Activated CD4-positive, alpha-beta T cell treated with anti-CD3 and anti-CD28 coated beads, Interleukin-2, amount 50 U/mL, for 16 hours (primary cell): ENCODE data around the gene PRSS36.
"Not testable (repeated sequence)": the region's sequence is repeated elsewhere in the genome, so short reads cannot be mapped to it uniquely, and the experiment has no call there.

Experiments used
- DNase-seq: peaks from one replicate; pipeline ENCODE4 v3.0.0-alpha.2; 2020

PRSS36 gene

DNA sequence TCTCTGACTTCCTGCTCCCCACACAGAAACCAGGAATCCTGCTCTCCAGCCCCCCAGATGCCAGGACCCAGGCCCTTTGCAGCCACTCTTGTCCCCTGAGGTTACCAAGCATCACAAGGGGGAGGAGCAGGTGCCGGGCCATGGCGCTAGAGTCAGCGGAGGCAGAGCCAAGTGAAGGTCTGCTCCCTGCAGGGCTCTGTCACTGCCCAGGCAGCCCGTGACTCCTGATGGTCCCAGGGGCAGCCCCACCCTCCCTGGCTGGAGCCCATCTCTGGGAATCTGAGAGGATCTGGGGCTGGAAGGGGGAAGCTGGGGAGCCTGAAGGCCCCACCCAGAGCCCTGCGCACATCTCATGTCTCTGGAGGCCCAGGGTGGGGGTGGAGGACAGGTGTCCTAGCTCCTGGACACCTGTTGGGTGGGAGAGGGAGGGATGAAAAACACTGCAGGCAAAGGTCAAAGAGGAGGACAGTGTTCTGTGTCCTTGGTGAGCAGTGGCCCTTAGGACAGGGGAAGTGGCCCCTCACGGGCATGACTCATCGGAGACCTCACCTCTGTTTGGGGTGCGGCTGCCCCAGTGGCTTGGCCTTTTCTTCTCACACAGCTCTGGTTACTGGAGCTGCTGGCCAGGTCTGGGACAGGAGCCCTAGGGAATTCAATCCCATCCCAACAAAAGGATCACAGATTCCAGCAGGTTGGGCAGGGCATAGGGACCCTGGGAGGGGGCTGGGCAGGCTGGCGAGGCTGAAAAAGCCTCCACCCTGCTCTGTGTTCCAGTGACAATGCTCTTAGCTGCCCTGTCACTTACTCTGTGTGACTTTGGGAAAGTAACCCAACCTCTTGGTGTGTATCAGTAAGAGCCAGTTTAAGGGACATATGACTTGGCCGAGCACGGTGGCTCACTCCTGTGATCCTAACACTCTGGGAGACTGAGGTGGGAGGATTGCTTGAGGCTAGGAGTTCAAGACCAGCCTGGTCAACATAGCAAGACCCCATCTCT lies at the start of gene PRSS36:
Gene PRSS36 (minus strand): TSS at position 173 of the 997 bp plus-strand sequence. CDS start 31 bp downstream, at position 142.
- no peak for DNase-seq

- no peak for DNase-seq
Observed at GRCh38 chr16:31199430-31200041, 49.7 kb upstream of the PRSS36 start.

GRCh38 chr16:31198207-31198882 lies 48.5 kb upstream of the PRSS36 start:
- no peak for DNase-seq

DNA sequence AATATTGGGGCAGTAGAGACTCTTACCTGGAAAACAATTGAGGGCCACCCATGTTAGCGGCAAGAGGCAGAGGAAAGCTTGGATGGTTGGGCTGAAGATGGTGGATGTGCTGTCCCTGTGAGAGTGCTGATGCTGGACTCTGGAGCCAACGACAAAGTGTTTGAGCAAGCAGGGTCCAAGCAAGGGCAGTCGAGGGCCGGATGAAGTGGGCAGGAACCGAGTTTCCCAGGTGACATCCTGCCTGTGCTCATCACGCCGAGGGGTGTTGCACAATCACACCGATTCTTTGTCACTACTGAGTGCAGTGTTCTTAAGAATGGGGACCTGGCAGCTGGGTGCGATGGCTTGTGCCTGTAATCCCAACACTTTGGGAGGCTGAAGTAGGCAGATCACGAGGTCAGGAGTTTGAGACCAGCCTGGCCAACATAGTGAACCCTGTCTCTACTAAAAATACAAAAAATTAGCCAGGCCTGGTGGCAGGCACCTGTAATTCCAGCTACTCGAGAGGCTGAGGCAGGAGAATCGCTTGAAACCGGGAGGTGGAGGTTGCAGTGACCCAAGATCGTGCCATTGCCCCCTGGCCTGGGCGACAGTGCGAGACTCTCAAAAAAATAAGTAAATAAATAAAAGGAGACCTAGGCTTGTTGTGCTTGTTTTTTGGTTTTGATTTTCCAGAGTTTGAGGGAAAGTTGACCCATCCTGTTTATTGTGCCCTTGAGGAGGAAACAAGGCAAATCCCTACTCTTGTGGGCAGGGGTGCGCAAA lies 46.6 kb upstream of the PRSS36 start:
- no peak for DNase-seq

- DNase-seq = not testable (repeated sequence)
Observed at GRCh38 chr16:31195861-31196260, 46.0 kb upstream of the PRSS36 start.

DNA sequence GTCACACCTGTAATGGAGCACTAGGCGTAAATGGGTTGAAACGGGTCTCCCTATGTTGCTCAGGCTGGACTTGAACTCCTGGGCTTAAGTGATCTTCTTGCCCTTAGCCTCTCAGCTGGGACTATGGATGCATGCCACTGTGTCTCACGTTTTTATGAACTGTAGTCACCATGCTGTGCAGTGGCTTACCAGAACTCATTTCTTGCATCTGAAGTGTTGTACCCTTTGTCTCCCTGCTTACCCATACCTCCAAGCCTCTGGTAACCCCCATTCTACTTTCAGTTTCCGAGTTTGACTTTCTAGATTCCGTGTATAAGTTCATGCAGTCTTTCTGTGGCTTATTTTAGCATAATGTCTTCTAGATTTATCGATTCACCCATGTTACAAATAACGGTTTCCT lies 45.0 kb upstream of the PRSS36 start:
- DNase-seq = no peak

DNA sequence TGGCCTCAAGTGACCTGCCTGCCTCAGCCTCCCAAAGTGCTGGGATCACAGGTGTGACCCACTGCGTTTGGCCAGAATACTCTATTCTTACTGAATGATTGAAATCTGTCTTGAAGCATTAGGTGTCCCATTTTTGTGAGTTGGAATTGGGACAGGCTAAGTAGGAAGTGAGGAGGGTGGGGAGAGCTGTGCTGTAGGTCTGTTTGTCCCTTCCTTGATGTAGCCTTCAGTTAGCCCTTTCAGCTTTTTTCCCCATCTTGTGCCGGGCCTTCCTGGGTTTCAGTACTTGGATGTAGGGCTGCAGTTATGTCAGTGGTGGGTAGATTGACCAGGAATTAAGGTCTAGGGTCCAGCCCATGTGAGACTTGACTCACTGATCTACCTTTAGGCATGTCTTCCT lies 44.0 kb upstream of the PRSS36 start:
- no peak for DNase-seq

GRCh38 chr16:31192856-31193642 lies 43.2 kb upstream of the PRSS36 start:
- DNase-seq = no peak

GRCh38 chr16:31191697-31192428 lies 42.0 kb upstream of the PRSS36 start:
- no peak for DNase-seq

DNA sequence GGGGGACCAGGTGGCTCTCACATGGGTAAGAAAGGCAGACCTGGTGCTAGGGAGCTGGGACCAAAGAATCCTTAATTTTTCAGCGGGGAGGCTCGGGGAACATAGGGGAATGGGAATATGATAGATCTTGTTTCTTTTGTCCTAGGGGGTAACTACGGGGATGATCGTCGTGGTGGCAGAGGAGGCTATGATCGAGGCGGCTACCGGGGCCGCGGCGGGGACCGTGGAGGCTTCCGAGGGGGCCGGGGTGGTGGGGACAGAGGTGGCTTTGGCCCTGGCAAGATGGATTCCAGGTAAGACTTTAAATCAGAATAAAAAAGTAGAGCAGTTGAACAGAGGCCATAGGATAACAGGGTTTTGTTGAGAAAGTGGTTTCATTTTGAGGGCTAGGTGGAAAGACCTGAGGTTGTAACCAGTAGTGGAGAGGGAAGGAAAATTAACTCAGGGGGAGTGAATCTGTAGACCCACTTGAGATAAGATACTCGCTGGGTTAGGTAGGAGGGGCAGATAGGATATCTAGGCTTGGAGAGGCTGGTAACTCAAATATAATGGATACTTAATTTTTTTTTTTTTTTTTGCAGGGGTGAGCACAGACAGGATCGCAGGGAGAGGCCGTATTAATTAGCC lies 41.1 kb upstream of the PRSS36 start:
- no peak for DNase-seq

- no peak for DNase-seq
Observed at GRCh38 chr16:31190061-31190460, 40.2 kb upstream of the PRSS36 start.

DNA sequence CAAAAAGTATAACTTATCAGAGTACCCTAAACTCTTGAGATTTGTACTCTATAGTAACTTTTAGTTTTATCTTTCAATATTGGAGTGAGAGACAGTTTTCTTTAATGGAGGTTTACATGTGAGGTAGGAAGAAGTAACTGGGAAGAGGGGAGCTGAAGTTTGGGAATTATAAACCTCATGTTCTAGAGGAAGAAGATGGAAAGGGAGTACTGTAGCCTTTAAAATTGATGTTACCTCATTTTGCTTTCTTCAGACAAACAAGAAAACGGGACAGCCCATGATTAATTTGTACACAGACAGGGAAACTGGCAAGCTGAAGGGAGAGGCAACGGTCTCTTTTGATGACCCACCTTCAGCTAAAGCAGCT lies 39.5 kb upstream of the PRSS36 start:
- DNase-seq = no peak

- DNase-seq = no peak
Observed at GRCh38 chr16:31188450-31189411, 38.9 kb upstream of the PRSS36 start.

DNA sequence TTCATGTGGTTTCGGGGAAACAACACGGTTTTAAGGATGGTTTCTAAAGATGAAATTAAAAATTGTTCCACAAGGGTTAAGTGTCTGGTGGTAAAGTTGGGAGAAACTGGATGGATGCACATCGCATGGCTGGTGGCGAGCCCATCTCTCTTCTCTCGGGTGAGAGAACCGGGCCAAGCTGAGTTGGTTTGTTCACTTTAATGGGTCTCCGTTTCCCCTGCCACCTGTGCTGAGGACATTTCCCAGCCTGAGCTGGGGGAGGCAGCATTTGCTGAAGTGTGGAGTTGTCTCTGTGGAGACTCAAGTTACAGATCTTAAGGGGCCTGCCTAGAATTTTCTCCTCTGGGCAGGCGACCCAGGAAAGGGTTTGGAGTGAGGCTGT lies 37.9 kb upstream of the PRSS36 start:
- no peak for DNase-seq

- no peak for DNase-seq
Observed at GRCh38 chr16:31186930-31187807, 37.3 kb upstream of the PRSS36 start.

GRCh38 chr16:31186176-31186575 lies 36.3 kb upstream of the PRSS36 start:
- no peak for DNase-seq

DNA sequence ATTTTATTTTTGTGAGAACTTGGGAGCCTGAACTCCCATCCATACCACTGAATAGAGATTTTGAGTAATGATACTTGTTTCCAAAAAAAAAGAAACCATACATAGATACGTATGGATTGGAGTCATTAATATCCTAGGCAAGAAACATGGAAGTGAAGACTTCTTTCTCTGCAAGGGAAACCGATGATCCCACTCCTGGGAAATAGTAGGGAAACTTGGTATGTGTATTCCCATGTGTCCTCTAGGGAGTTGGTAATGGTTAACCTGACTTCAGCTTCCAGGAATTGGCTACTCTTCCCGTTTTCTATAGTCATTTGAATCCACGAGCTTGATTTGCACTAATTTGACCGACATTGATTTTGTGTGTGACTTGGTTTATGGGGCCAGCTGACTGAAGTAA lies 35.5 kb upstream of the PRSS36 start:
- DNase-seq = no peak

DNA sequence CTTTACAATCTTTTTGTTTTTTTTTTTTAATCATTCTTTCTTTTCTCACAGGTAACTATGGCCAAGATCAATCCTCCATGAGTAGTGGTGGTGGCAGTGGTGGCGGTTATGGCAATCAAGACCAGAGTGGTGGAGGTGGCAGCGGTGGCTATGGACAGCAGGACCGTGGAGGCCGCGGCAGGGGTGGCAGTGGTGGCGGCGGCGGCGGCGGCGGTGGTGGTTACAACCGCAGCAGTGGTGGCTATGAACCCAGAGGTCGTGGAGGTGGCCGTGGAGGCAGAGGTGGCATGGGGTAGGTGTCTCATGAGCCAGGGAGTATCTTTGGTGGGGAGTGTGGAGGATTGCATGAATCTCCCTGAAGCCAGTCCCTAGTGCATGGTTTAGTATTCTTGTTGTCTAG lies 35.0 kb upstream of the PRSS36 start:
- DNase-seq = no peak
